HG02588 (cell line): ENCODE results near the gene HSPA12B.

ENCODE experiments used
- ATAC-seq: cut with Tn5 transposase; IDR thresholded peaks from one replicate; pipeline ENCODE4 v1.9.1; 2021; ENCODE audit warnings: mild to moderate bottlenecking, moderate library complexity; ENCODE audit not compliant: unreplicated experiment

Gene HSPA12B

GRCh38 chr20:3800878-3801260 lies 68.4 kb downstream of the HSPA12B start:
- ATAC-seq = no peak

- no peak for ATAC-seq
These were observed 68.8 kb downstream of the HSPA12B start for GRCh38 chr20:3801299-3801698.

- no peak for ATAC-seq
These were observed 69.4 kb downstream of the HSPA12B start for GRCh38 chr20:3801846-3802245.
